Measurements from ENCODE around the gene MOCS2. TPM values are rescaled to one million over a fixed set of nuclear protein-coding genes. Genes with fewer than 3 reads are reported as not detected.

Gene MOCS2
- polyA plus RNA-seq, 3 donors: 4.4 to 20.5 (median 18.4) TPM

DNA sequence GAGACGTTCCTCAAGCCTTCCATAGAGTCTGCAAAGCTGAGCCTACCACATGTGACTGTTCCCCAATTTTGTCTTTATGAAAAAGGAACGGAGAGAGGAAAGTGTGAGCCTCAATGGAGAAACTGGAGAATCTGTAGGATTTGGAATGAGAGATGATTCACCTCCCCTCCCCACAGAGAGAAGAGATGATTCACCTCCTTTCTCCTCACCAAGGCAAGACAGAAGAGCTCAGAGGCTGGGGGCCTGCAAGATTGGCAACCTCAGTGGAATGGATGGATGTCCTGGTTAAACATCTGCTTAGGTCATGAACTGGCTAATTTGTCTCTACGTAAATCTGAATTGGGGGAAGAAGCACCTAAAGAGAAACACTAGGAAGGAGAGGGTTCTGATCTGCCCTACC lies 17.0 kb upstream of the MOCS2 start:
- Histone ChIP-seq H3K9me3 (replicated peaks in 1 of 2; ENCODE audit: control insufficient read depth in 1 of 2, insufficient read depth in 1 of 2, low read length in 2 of 2) (peaks cover 8 to 11% of the 10 kb centered on the region in 2 donors), H3K79me2 (ENCODE audit: insufficient read depth, low read length) (no peaks in the 10 kb centered on the region), H3K27ac (ENCODE audit: low read depth in 1 of 2, low read length in 2 of 2) (no peak overlapping the region), H3K9ac (ENCODE audit: insufficient read depth, low read length, poor library complexity, severe bottlenecking) (no peak overlapping the region), H4K20me1 (ENCODE audit: insufficient read depth, low read length) (no peaks in the 10 kb centered on the region), H3K4me2 (replicated peaks; ENCODE audit: extremely low read depth, low read length, poor library complexity, severe bottlenecking) (no peak overlapping the region), H3K4me3 (replicated peaks in 1 of 3; ENCODE audit: low read depth in 2 of 3, low read length in 3 of 3) (no peak overlapping the region), H3K27me3 (ENCODE audit: control insufficient read depth in 2 of 2, insufficient read depth in 2 of 2, low read length in 2 of 2) (no peaks in the 10 kb centered on the region), H2AFZ (ENCODE audit: insufficient read depth, low read depth, low read length, poor library complexity, severe bottlenecking) (no peak overlapping the region), H3K4me1 (ENCODE audit: control insufficient read depth in 1 of 2, insufficient read depth in 2 of 2, low read length in 2 of 2) (no peaks in the 10 kb centered on the region), H3K36me3 (replicated peaks in 1 of 2; ENCODE audit: control insufficient read depth in 1 of 2, insufficient read depth in 2 of 2, low read length in 2 of 2) (no peaks in the 10 kb centered on the region)
- H3K36me3 Mint-ChIP-seq: no peaks in the 10 kb centered on the region
- H3K9me3 Mint-ChIP-seq: peaks cover 6 to 28% (median 10%) of the 10 kb centered on the region in 7 donors
- intact Hi-C loops (cut with micrococcal nuclease): no loop called here
- H3K27ac Mint-ChIP-seq: no peak overlapping the region
- WGBS (ENCODE audit: insufficient coverage): 91% methylated on average over 1 of the region's 3 CpGs
- TF ChIP-seq, protein P1, sequence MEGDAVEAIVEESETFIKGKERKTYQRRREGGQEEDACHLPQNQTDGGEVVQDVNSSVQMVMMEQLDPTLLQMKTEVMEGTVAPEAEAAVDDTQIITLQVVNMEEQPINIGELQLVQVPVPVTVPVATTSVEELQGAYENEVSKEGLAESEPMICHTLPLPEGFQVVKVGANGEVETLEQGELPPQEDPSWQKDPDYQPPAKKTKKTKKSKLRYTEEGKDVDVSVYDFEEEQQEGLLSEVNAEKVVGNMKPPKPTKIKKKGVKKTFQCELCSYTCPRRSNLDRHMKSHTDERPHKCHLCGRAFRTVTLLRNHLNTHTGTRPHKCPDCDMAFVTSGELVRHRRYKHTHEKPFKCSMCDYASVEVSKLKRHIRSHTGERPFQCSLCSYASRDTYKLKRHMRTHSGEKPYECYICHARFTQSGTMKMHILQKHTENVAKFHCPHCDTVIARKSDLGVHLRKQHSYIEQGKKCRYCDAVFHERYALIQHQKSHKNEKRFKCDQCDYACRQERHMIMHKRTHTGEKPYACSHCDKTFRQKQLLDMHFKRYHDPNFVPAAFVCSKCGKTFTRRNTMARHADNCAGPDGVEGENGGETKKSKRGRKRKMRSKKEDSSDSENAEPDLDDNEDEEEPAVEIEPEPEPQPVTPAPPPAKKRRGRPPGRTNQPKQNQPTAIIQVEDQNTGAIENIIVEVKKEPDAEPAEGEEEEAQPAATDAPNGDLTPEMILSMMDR (IDR thresholded peaks at IDR 0.05): no peak
- no peak for DNase-seq
- H3K4me1 Mint-ChIP-seq: no peaks in the 10 kb centered on the region
- no peak overlapping the region for H3K4me3 Mint-ChIP-seq
- H3K27me3 Mint-ChIP-seq (ENCODE audit: low read depth in 3 of 3): peaks cover 0 to 2% (median 1%) of the 10 kb centered on the region in 3 donors

DNA sequence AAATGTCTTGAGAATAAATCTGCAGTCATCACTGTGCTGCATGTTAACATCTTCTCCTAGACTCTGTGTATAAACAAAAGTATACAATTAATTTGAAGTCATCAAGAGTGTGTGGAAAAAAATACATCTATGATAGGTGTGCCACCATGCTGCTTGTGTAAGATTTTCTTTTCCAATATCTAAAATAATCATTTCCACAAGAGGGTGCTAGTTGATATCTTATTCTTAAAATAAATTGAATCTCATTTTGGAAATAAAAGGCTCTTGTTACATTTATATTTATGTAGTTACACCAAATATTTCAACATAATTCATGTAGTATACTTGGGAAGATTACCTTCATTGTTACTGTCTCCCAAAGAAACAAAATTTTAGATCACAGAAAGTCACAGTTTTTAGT lies 14.1 kb upstream of the MOCS2 start:
- DNase-seq: no peak
- Histone ChIP-seq H3K9ac (ENCODE audit: insufficient read depth, low read length, poor library complexity, severe bottlenecking) (no peak overlapping the region), H3K27ac (ENCODE audit: low read depth in 1 of 2, low read length in 2 of 2) (no peak overlapping the region), H3K9me3 (replicated peaks in 1 of 2; ENCODE audit: control insufficient read depth in 1 of 2, insufficient read depth in 1 of 2, low read length in 2 of 2) (peaks cover 8 to 11% of the 10 kb centered on the region in 2 donors), H3K4me2 (replicated peaks; ENCODE audit: extremely low read depth, low read length, poor library complexity, severe bottlenecking) (no peak overlapping the region), H3K36me3 (replicated peaks in 1 of 2; ENCODE audit: control insufficient read depth in 1 of 2, insufficient read depth in 2 of 2, low read length in 2 of 2) (no peaks in the 10 kb centered on the region), H4K20me1 (ENCODE audit: insufficient read depth, low read length) (no peaks in the 10 kb centered on the region), H3K4me1 (ENCODE audit: control insufficient read depth in 1 of 2, insufficient read depth in 2 of 2, low read length in 2 of 2) (no peaks in the 10 kb centered on the region), H3K4me3 (replicated peaks in 1 of 3; ENCODE audit: low read depth in 2 of 3, low read length in 3 of 3) (no peak overlapping the region), H3K27me3 (ENCODE audit: control insufficient read depth in 2 of 2, insufficient read depth in 2 of 2, low read length in 2 of 2) (no peaks in the 10 kb centered on the region), H2AFZ (ENCODE audit: insufficient read depth, low read depth, low read length, poor library complexity, severe bottlenecking) (no peak overlapping the region), H3K79me2 (ENCODE audit: insufficient read depth, low read length) (no peaks in the 10 kb centered on the region)
- H3K4me3 Mint-ChIP-seq: no peak overlapping the region
- no peak overlapping the region for H3K27ac Mint-ChIP-seq
- H3K27me3 Mint-ChIP-seq (ENCODE audit: low read depth in 3 of 3): peaks cover under 1 to 6% (median 2%) of the 10 kb centered on the region in 3 donors
- H3K36me3 Mint-ChIP-seq: no peaks in the 10 kb centered on the region
- peaks cover 3 to 19% (median 8%) of the 10 kb centered on the region in 7 donors for H3K9me3 Mint-ChIP-seq
- TF ChIP-seq, protein P1 (IDR thresholded peaks at IDR 0.05): no peak
- no peaks in the 10 kb centered on the region for H3K4me1 Mint-ChIP-seq
- intact Hi-C loops (cut with micrococcal nuclease): no loop called here
